ENCODE measurements around the gene ITGA8.

Gene ITGA8

DNA sequence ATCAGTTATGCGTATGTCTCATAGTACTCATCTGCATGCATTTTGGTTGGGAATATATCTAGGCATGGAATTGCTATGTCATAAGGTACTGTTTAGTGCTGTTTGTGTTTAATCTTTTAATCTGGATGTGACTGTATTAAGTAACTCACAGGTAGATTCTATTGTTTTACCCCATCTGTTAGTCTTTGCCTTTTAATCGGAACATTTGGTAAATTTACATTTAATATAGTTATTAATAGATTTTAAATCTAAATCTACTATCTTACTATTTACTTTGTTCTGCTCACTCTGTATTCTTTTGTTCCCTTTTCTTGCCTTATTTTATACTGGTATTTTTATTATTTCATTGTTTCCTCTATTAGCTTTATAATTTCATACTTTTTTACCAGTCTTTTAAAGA lies 10.6 kb upstream of the ITGA8 start:
- DNase-seq: no peak

DNA sequence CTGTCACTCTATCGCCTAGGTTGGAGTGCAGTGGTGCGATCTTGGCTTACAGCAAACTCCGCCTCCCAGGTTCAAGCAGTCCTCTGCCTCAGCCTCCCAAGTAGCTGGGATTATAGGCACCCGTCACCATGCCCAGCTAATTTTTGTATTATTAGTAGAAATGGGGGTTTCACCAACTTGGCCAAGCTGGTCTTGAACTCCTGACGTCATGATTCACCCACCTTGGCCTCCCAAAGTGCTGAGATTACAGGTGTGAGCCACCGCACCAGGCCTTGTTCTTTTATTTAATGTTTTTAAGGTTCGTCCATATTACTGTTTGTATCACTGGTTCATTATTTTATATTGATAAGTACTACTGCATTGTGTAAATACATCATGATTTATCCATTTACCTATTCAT lies 10.2 kb upstream of the ITGA8 start:
- no peak for DNase-seq

DNA sequence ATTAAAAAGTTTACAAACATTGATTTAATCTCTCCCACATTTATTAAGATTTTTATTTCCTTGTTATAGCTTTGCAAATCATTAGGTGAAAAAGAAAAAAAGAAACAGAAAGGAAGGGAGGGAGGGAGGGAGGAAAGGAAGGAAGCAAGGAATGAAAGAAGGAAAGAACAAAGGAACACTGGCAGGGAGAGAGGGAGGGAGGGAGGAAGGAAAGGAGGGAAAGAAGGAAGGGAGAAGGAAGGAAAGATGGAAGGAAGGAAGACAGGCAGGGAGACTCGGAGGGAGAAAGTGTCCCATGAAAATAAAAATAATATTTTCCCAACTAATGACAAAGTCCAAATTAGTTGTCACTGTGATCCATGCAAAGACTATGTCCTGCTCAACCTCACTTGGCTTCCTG lies 6.3 kb upstream of the ITGA8 start:
- DNase-seq: no peak

DNA sequence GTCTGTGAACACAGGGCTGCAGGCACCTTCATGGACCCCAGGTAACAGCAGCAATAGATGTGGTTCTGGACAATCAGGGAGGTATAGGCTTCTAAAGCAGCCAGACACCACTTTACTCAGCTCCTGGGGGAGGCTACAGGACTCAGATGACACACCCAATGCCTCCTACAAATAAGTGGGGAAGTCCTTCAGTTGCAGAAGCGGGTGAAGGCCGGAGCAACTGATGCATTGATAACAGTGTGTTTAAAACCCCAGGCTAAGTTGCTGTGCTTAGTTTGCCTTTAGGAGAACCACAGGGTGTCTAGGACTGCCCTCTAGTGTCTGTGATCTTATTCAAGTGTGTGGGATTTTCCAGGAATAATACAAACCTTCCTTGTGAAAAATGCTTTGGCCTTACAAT lies 5.9 kb upstream of the ITGA8 start:
- DNase-seq: no peak

DNA sequence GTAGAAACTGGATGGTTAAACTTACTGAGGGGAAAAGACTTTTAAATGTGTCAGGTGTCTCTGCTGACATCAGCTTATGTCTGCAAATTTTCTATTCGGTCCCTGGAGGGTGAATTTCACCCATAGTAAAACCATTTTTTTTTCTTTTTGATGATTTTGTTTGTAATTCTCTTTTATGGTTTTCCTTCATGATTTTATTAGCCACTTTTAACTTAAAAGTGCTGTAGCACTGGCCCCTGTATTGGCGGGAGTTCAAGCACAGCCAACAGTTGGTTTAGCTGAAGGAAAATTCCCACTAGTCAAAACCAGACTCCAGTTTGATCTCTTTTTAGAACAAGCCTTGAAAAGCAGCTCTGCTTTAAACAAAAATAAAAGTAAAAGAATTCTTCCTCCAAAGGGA lies 5.0 kb upstream of the ITGA8 start:
- no peak for DNase-seq

DNA sequence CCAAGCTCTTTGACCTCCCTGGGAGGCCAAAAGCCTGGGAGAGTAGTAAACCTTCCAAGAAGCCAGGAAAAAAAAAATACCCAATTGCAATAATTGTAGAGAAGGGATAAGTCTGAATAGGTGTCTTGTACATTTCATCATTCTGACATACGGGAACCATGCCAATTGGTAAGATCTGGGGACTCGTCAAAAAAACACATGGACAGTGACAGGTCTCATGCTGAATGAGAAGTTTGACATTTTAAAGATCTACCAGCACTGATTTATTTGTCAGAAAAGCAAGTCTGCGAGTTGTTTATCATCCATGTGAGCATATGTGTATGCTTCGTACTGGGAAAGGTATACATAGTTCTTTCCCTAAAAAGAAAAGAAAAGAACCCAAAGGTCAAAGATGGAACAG lies 4.1 kb upstream of the ITGA8 start:
- DNase-seq: no peak

DNA sequence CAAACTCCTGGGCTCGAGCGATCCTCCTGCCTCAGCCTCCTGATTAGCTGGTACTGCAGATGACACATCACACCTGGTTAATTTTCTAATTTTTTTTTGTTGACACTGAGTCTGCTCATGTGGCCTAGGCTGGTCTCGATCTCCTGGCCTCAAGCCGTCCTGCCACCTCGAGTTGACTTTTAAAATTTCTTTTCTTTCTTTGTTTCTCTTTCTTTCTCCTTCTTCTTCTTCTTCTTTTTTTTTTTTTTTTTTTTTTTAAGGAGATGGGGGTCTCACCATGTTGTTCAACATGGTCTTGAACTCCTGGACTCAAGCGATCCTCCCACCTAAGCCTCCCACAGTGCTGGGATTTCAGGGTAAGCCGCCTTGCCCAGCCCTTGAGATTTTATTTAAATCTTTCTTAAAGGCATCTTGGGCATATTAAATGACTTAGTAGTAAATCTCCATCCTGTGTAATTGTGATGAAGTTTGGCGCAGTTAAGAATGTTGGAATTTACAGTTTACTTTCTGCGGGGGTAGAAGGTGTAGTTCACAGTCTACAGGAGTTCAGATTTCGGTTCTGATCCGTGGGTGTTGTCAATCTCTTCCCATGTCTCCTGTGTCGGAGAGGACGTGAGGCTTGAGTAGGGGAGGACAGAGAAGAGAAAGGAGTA lies 1.0 kb upstream of the ITGA8 start:
- no peak for DNase-seq

DNA sequence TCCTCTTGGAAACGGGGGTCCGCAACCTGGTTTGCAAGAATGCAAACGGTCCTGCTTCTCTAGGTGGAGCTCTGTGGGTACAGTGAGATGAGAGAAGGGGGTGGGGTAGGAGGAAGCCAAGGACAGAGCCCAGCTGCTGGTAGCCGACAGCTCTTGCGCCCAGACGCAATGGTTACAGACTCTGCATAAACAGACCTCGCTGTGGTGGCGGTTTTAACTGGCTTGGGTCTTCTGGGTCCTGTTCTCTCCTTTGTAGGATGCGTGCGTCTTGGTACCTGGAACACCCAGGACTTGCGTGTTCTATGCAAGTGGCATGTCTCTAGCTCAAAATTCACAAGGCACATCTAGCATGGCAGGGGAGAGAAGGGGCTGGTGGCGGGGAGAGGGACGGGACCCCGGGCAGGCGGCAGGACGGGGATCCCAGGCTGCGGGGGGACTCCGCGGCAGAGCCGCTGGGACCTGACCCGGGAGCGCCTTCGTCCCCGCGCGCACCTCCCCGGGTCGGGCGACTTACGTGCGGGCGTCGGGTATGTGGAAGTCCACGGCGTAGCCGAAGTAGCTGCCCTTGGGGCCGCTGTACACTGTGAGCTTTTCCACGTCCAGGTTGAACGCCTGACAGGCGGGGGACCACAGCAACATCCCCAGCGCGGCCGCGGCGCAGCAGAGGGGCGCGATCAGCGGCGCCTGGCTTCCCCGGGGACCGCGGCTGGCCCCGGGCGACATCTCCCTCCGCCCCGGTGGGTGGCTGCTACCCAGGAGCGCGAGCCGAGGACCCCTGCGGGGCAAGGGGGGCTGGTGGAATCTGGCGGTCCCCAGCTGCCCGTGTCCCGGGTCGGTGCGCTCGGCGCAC lies 448 bp downstream of the ITGA8 start:
- DNase-seq: no peak

DNA sequence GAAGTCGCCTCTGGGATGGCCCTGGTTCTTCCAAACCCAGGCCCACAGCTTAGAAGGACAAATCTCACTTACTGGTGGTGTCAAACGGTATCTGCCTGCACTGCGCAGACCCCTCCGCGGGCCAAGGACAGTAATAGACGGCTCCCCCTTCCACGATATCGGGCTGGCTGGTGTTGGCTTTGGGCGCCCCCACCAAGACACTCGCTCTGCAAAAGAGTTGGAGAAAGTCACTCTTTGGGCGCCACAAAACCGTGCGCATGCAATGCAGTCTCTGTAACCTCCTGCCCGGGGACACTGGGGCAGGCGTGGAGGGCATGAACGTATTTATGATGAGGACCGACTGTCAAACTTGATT lies 1.1 kb downstream of the ITGA8 start:
- no peak for DNase-seq

DNA sequence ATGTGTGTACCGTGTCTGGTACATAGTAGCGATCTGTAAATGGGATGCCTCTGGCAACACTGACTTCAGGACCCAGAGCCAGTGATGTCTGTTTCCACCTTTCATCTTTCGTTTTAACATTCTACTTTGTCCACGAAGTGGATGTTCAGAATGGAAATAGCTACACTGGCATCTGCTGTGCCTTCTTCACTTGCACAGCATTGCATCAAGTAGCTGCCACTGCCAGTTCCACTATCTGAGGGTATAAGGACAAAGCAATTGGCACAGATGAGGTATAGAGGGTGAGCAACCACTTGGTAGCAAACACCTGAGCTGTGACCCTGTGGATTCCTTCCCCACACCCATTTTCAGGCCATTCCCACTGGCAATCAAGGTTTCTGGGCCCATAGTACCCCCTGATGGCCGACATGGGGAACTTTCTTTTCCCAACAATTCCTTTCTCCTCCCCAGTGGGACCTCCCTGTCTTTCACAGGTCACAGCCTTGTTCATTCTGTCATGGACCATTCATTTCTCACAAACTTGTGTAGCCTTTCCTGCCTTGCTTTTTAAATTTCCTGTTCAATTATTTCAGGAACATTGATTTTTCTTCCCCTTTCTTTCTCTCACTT lies 4.0 kb downstream of the ITGA8 start:
- no peak for DNase-seq

DNA sequence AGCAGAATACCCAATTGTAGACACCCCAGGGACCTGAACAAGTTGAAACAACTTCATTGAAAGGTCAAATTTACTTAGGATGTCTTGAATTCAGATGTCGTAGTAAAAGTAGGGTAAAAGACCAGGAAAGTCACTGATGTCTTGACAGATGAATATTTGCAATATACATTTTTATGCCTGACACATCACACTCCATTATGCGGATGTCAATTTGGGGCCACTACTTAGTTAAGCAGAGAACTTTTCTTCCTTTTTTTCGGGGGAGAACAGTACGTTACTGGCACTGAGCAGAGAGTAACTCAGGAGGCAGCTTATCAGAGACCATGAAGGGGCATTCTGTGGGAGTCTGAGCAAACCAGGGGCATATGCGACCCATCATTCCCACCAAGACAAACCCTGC lies 4.9 kb downstream of the ITGA8 start:
- no peak for DNase-seq

DNA sequence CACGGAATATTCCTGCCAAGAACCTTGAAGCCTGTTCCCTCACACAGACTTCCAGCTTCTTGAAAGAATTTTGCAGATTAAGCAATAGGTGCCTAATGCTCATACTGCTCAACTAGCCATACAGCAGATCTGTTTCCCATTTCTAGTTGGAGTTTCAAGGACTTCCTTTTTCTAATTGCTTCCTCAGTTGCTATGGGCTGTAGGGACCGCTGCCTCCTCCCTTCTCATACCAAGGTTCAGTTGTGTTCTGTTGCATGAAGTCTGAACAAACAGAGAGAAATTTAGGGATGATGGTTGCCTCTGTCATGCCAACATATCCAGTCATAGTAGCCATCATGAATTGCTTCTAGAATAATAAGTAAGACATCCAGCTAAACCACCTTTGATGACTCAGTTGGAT lies 6.8 kb downstream of the ITGA8 start:
- no peak for DNase-seq

DNA sequence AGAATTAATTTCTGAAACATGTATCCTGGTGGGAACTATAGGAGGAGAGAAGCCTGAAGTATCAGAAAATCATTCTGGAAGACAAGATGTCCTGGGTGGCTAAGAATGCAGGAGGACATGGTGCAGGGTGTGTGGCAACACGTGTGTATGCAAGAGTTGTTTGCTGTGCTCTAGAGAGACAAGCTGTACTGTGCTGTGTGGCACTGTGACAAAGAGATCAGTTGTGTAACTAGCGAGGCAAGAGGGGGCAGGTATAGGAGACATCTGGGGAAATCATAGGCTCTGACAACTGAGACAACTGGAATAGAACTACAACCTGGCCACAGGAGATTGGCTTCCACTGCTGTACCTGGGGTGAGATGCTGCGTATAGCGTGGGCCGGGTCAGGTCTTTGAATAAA lies 9.3 kb downstream of the ITGA8 start:
- no peak for DNase-seq

DNA sequence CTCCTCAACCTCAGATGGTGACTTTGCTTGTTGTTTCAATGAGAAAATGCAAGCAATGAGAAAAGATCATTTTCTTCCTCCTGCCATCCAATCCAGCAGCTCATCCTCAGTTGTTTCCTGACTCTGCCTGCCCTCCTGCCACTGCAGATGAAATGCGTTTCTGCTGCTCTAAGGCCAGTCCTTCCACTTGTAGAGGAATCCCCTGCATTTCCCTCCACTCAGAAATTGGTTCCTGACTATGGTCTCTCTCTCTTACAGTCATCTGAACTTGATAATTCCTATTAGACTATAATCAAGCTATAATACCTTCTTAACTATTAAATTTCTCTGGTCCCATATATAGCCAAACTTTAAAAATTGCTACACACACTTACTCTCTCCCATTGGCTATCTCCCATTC lies 14.4 kb downstream of the ITGA8 start:
- no peak for DNase-seq

DNA sequence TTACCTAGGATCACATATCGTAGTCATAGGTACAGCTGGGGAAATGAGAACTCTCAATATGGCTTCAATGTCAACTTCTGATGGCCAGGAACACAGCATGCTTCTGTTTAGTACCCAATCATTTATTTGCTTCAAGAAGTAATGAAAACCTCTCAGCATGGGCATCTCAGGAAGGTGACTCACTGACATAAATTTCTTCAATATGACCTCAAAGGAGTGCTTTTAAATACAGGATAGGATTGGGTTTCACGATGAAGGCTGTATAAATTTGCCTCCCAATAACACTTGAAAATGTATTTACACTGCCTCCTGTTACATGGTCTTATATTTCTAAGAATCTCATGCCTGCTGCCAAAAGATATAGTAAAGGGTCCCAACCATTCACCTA lies 15.1 kb downstream of the ITGA8 start:
- no peak for DNase-seq

DNA sequence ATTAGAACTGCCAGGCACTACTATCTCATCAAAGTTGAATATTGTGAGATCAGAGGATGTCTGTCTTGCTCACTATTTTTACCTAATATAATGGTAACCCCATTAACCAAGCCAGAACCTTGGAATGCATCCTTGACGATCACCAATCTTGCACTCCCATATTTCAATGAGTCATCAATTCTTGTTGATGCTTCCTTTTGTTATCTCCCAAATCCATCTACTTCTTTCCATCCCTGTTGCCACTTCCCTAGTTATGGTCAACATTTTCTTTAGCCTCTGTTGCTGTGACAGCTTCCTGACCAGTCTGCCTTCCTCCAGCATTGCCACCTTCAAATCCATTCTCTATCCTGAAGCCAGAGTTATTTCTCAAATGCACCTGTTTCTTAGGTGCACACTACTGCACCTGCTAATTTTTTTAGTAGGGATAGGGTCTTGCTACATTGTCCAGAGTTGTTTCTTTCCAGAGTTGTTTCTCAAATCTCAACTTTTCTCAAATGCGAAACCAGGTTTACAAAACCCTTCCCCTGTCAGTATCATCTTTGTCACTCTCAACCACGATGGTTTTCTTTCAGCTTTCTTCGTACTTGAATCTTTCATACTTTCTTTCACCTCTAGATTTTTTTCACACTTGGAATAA lies 15.7 kb downstream of the ITGA8 start:
- DNase-seq: no peak

DNA sequence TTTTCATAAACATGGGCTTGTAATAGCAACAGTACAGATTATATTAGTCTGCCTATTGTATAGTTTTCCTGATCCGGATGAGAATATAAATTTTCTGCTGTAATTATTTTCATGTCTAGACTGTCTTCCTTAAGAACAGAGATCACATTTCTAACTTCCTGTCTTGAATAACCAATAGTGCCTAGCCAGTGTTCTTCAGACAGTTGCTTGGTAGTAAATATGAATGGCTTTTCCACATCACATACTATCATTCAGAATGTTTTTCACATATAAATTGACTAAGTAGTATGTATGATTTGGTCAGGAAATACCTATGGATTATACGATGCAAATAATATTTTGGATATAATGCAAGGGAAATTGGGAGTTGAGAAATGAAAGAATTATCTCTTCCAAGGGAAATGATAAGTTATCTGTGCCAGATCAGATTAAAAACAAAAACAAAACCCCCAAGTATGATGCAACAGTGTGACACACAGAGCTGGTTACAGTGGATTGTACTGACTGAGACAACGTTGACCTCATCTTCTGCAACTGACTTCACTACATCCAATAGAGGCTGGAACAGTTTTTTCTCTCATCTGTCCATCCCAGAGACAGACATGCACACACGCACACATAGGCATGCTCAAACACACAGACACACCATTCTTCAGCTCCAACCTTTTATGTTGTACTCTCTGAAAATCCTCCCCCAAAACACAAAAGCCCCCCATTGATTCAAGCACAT lies 16.4 kb downstream of the ITGA8 start:
- no peak for DNase-seq

DNA sequence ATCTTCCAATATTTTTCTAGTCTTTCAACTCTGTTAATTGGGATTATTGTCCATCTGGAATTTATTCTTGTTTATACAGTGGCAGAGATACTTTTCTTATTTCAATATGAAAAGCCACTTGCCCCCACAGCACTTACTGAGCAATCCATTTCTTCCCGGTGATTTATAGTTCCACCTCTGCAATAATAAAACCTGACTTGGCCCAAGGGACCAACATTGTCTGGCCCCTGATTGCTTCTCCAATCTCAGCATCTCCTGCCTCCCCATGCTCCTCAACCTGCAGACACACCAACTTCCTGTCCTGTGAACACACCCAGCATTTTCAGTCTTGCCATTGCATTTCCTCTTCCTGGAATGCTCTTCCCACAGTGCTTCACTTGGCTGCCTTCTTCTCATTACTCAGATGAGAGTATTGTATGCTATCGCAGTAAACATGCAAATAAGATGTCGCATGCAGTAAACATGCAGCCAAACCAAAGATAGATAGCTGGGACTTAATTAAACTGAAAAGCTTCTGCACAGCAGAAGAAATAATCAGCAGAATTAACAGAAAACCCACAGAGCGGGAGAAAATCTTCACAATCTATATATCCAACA lies 19.5 kb downstream of the ITGA8 start:
- DNase-seq: no peak

DNA sequence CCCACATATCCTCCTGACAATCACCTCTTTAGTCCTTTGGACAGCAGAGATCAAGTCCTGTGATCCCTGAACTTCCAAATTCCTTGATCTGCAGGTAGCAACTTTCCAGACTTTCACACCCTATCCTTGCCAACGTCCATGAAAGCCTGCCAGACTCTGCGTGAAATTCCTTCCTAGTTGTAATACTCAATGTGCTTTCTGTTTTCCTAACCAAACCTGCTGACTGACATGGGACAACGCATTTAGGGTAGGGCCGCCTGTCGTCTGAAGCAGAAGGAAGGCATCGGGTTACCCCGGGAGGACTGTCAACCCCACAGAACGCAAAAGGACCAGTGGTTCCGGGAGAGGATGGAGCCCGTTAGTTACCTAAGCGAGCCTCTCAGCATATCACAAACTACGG lies 23.9 kb downstream of the ITGA8 start:
- no peak for DNase-seq

DNA sequence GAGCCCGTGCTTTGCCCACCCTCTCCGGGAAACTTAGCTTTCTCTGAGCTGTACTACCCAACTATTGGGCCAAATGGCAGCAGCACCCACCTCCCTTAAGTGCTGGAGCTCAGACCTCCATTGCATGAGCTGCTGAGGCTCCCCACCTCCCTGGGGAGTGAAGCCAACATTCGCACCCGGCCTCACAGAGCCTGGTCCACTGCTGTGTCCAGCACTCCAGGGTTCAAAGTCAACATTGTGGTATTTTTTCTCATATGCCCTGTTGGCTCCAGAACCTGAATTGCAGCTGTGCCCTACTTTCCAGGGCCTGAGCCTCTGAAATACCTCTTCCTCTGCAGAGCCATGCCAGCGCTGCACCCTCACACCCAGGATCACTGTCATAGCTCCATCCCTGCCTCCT lies 29.7 kb downstream of the ITGA8 start:
- no peak for DNase-seq

DNA sequence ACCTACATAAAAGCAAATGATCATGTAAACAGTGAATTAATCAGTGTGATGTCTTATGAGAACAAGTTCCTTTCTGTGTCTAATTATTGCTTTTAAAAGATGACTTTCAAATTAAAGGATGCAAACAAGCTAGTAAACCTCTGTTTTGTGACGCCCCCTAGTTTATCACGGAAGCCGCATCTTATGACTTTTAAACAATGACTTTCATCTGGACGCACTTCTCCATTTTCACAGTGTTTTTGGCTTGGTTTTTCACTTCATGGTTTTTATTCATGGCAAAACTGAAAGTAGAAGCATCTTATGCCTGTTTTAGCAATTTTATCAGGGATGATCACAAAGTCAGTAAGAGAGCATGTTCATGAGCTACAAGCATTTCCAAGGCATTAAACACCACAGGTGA lies 35.0 kb downstream of the ITGA8 start:
- no peak for DNase-seq

DNA sequence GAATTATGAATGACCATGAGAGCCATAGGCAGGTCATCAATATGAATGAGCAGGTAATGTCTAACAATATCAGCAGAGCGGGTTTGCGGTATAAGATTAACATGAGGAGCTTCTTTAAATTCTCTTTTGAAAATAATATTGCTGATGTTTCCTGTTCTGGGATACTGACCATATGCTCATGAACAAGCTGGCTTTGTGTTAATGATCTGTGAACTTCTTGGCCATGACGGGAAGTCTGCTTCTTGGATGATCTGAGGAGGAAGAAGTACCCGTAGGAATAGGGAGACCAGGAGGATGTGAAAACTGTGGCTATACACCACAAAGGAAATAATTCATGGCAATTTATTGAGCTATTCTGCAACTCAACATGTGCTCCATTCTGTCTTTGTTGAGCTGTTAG lies 38.6 kb downstream of the ITGA8 start:
- no peak for DNase-seq

DNA sequence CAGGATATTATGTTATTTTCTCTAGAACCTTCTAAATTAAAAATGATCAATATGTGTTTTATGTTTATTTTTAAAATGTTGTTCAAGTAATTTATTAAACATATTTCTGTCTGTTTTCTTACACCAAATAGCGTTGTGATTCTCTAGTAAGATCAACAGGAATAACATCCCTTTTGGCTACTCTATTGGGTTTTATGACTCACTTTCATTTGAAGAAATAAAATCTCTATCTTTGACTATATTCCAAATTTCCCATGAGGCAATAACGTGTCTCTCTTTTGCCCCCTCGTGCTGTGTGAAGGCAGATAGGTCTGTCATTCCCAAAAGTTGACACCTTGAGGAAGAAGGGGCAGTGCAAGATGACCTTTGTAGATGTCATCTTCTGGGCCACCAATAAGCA lies 40.9 kb downstream of the ITGA8 start:
- no peak for DNase-seq
